Epidermal melanocyte (primary cell): Measurements from ENCODE around the gene ARHGAP10.

Experiments used
- DNase-seq: peaks from one replicate; pipeline ENCODE4 v3.0.0; 2011; ENCODE audit warnings: low spot score; ENCODE audit not compliant: insufficient read length

The ARHGAP10 gene

GRCh38 chr4:147732518-147733235 lies 789 bp downstream of the ARHGAP10 start:
- DNase-seq, result no peak

- DNase-seq, result no peak
These were observed 1.9 kb downstream of the ARHGAP10 start for GRCh38 chr4:147733716-147734344.

- no peak for DNase-seq
These were observed 2.6 kb downstream of the ARHGAP10 start for GRCh38 chr4:147734496-147734895.

- no peak for DNase-seq
These were observed 3.8 kb downstream of the ARHGAP10 start for GRCh38 chr4:147735413-147736301.

- no peak for DNase-seq
These were observed 4.6 kb downstream of the ARHGAP10 start for GRCh38 chr4:147736458-147736857.

GRCh38 chr4:147737623-147738022 lies 5.7 kb downstream of the ARHGAP10 start:
- DNase-seq, result no peak

- DNase-seq, result no peak
These were observed 7.4 kb downstream of the ARHGAP10 start for GRCh38 chr4:147739239-147739823.

GRCh38 chr4:147740176-147740575 lies 8.3 kb downstream of the ARHGAP10 start:
- no peak for DNase-seq

- no peak for DNase-seq
These were observed 9.4 kb downstream of the ARHGAP10 start for GRCh38 chr4:147741190-147741788.

GRCh38 chr4:147747787-147748454 lies 16.0 kb downstream of the ARHGAP10 start:
- DNase-seq, result no peak

GRCh38 chr4:147749811-147750321 lies 18.0 kb downstream of the ARHGAP10 start:
- no peak for DNase-seq

- DNase-seq, result no peak
These were observed 21.2 kb downstream of the ARHGAP10 start for GRCh38 chr4:147753047-147753446.

- DNase-seq, result no peak
These were observed 22.2 kb downstream of the ARHGAP10 start for GRCh38 chr4:147754037-147754445.

GRCh38 chr4:147755561-147756295 lies 23.8 kb downstream of the ARHGAP10 start:
- DNase-seq, result no peak

- no peak for DNase-seq
These were observed 24.5 kb downstream of the ARHGAP10 start for GRCh38 chr4:147756417-147756816.

GRCh38 chr4:147760176-147760575 lies 28.3 kb downstream of the ARHGAP10 start:
- no peak for DNase-seq

- peak; percentile 42 for DNase-seq
These were observed 28.8 kb downstream of the ARHGAP10 start for GRCh38 chr4:147760695-147761094.

- no peak for DNase-seq
These were observed 29.5 kb downstream of the ARHGAP10 start for GRCh38 chr4:147761218-147761883.

GRCh38 chr4:147764337-147764736 lies 32.4 kb downstream of the ARHGAP10 start:
- no peak for DNase-seq
